HG02678 (cell line): ENCODE data around the gene SESTD1.
"Not testable (repeated sequence)": the region's sequence is repeated elsewhere in the genome, so short reads cannot be mapped to it uniquely, and the experiment has no call there.

ENCODE experiments used
- ATAC-seq: cut with Tn5 transposase; IDR thresholded peaks from one replicate; pipeline ENCODE4 v1.9.1; 2021; ENCODE audit warnings: mild to moderate bottlenecking, moderate library complexity; ENCODE audit not compliant: unreplicated experiment

The SESTD1 gene

GRCh38 chr2:179239838-179240237, 24.8 kb downstream of the SESTD1 start:
- no peak for ATAC-seq

- ATAC-seq = peak; percentile 83
Observed at GRCh38 chr2:179239195-179239594, 25.4 kb downstream of the SESTD1 start.

- no peak for ATAC-seq
Observed at GRCh38 chr2:179238027-179238426, 26.6 kb downstream of the SESTD1 start.

GRCh38 chr2:179237209-179237946, 27.3 kb downstream of the SESTD1 start:
- no peak for ATAC-seq

GRCh38 chr2:179235463-179236108, 29.0 kb downstream of the SESTD1 start:
- ATAC-seq = no peak

GRCh38 chr2:179234658-179235240, 29.9 kb downstream of the SESTD1 start:
- no peak for ATAC-seq

- no peak for ATAC-seq
Observed at GRCh38 chr2:179233626-179234430, 30.8 kb downstream of the SESTD1 start.

GRCh38 chr2:179233083-179233490, 31.5 kb downstream of the SESTD1 start:
- ATAC-seq = no peak

- ATAC-seq = no peak
Observed at GRCh38 chr2:179226961-179227259, 37.7 kb downstream of the SESTD1 start.

GRCh38 chr2:179226203-179226960, 38.2 kb downstream of the SESTD1 start:
- ATAC-seq = no peak

- ATAC-seq = no peak
Observed at GRCh38 chr2:179224361-179224760, 40.3 kb downstream of the SESTD1 start.

GRCh38 chr2:179222076-179222475, 42.6 kb downstream of the SESTD1 start:
- no peak for ATAC-seq

GRCh38 chr2:179218848-179219594, 45.6 kb downstream of the SESTD1 start:
- peak; percentile 91 for ATAC-seq

GRCh38 chr2:179214671-179215070, 50.0 kb downstream of the SESTD1 start:
- ATAC-seq = not testable (repeated sequence)

GRCh38 chr2:179211355-179211754, 53.3 kb downstream of the SESTD1 start:
- no peak for ATAC-seq

GRCh38 chr2:179208277-179208676, 56.4 kb downstream of the SESTD1 start:
- ATAC-seq = not testable (repeated sequence)

GRCh38 chr2:179207047-179207446, 57.6 kb downstream of the SESTD1 start:
- no peak for ATAC-seq

GRCh38 chr2:179201869-179202268, 62.8 kb downstream of the SESTD1 start:
- ATAC-seq = no peak

GRCh38 chr2:179195926-179196590, 68.6 kb downstream of the SESTD1 start:
- not testable (repeated sequence) for ATAC-seq
